ENCODE results near the gene SKAP1. TPM values are rescaled to one million over a fixed set of nuclear protein-coding genes. Genes with fewer than 3 reads are reported as not detected.

Gene SKAP1
- polyA plus RNA-seq, 1 of the 3 experiments (the other 2 are of a cell fraction) = not detected

- H3K9me2 ChIP-seq = no peaks in the 10 kb centered on the region
- H3K27me3 ChIP-seq (ENCODE audit: insufficient read depth) = peaks cover 56% of the 10 kb centered on the region
- H3K4me3 ChIP-seq (ENCODE audit: low read depth in 2 of 2, low read length in 1 of 2) = no peak overlapping the region
- CTCF ChIA-PET = no interaction called here
- no peak for DNase-seq
- no peaks in the 10 kb centered on the region for H3K36me3 ChIP-seq (replicated peaks in 1 of 2; ENCODE audit: control insufficient read depth in 1 of 2, insufficient read depth in 2 of 2, low read length in 1 of 2)
- H3K27ac ChIP-seq (ENCODE audit: low read depth in 2 of 2, low read length in 1 of 2) = no peak overlapping the region
- no peaks in the 10 kb centered on the region for H3K79me2 ChIP-seq (ENCODE audit: insufficient read depth)
- no peak overlapping the region for H2AFZ ChIP-seq (ENCODE audit: low read depth)
- H3F3A ChIP-seq (replicated peaks; ENCODE audit: insufficient read depth) = no peaks in the 10 kb centered on the region
- no peaks in the 10 kb centered on the region for H4K20me1 ChIP-seq (ENCODE audit: insufficient read depth)
- TF ChIP-seq YY1 (IDR thresholded peaks at IDR 0.05; ENCODE audit: low read depth) = no peak
- TF ChIP-seq REST (IDR thresholded peaks at IDR 0.05; ENCODE audit: low read depth, low read length) = no peak
- TF ChIP-seq RXRA (IDR thresholded peaks at IDR 0.05; ENCODE audit: borderline replicate concordance, low read depth) = no peak
- no peak for TF ChIP-seq SIN3A (IDR thresholded peaks at IDR 0.05; ENCODE audit: borderline replicate concordance, low read depth, low read length)
- TF ChIP-seq FOXM1 (IDR thresholded peaks at IDR 0.05; ENCODE audit: low read depth) = no peak
- no peak for TF ChIP-seq TCF12 (IDR thresholded peaks at IDR 0.05)
- TF ChIP-seq CTCF (IDR thresholded peaks at IDR 0.05) = no peak
- TF ChIP-seq TEAD4 (IDR thresholded peaks at IDR 0.05; ENCODE audit: borderline replicate concordance, insufficient read depth) = no peak
- H3K4me1 ChIP-seq (ENCODE audit: control insufficient read depth in 1 of 2, insufficient read depth in 2 of 2, low read depth in 1 of 2, low read length in 1 of 2) = no peaks in the 10 kb centered on the region; a peak in 1 of 4 replicates
- 34% methylated on average over 2 of the region's 2 CpGs for WGBS (ENCODE audit: low lambda C conversion rate)
- POLR2A ChIA-PET = no interaction called here
- no peak overlapping the region for H3K4me2 ChIP-seq
- no peak overlapping the region for H3K9ac ChIP-seq
- H3K9me3 ChIP-seq = no peaks in the 10 kb centered on the region
Measured at GRCh38 chr17:48296453-48296852, 133.6 kb downstream of the SKAP1 start.

- TF ChIP-seq PBX3 (IDR thresholded peaks at IDR 0.05) = no peak
- TF ChIP-seq IRF3 (IDR thresholded peaks at IDR 0.05; ENCODE audit: low read depth, low read length) = no peak
- no peak for TF ChIP-seq RAD21 (IDR thresholded peaks at IDR 0.05; ENCODE audit: low read length)
- no peak for TF ChIP-seq FOXJ3 (CRISPR knock-in tag; IDR thresholded peaks at IDR 0.05)
- no peak for TF ChIP-seq JUND (IDR thresholded peaks at IDR 0.05)
- H3K27me3 ChIP-seq (ENCODE audit: insufficient read depth) = peaks cover 57% of the 10 kb centered on the region
- POLR2A ChIA-PET = no interaction called here
- WGBS (ENCODE audit: low lambda C conversion rate) = 12% methylated on average over 7 of the region's 7 CpGs
- no peaks in the 10 kb centered on the region for H4K20me1 ChIP-seq (ENCODE audit: insufficient read depth)
- H3K4me1 ChIP-seq (ENCODE audit: control insufficient read depth in 1 of 2, insufficient read depth in 2 of 2, low read depth in 1 of 2, low read length in 1 of 2) = no peaks in the 10 kb centered on the region; a peak in 1 of 4 replicates
- H3K36me3 ChIP-seq (replicated peaks in 1 of 2; ENCODE audit: control insufficient read depth in 1 of 2, insufficient read depth in 2 of 2, low read length in 1 of 2) = no peaks in the 10 kb centered on the region
- no peaks in the 10 kb centered on the region for H3K9me3 ChIP-seq
- no peaks in the 10 kb centered on the region for H3K9me2 ChIP-seq
- H3K9ac ChIP-seq = no peak overlapping the region
- DNase-seq = no peak
- H3K79me2 ChIP-seq (ENCODE audit: insufficient read depth) = no peaks in the 10 kb centered on the region
- H3K4me2 ChIP-seq = no peak overlapping the region
- H2AFZ ChIP-seq (ENCODE audit: low read depth) = no peak overlapping the region
- no peaks in the 10 kb centered on the region for H3F3A ChIP-seq (replicated peaks; ENCODE audit: insufficient read depth)
- CTCF ChIA-PET = interaction anchor here (0.7 to 7.3 kb wide), 5 partner anchors 12 to 328 kb away, joined by 3 to 40 read pairs (median 4); no protein-coding TSS in a partner anchor
- no peak overlapping the region for H3K27ac ChIP-seq (ENCODE audit: low read depth in 2 of 2, low read length in 1 of 2)
- no peak overlapping the region for H3K4me3 ChIP-seq (ENCODE audit: low read depth in 2 of 2, low read length in 1 of 2)
Measured at GRCh38 chr17:48295362-48296288, 134.4 kb downstream of the SKAP1 start.

All from SK-N-SH (cell line).